Liver (tissue), 3 donors: ENCODE data around the gene ANKRD44.

ENCODE experiments used
- CTCF ChIP-seq: fragments of 150-350 bp; IDR thresholded peaks from 2 replicates; pipeline ENCODE4 v1.5.1; 2017; ENCODE audit warnings: improper control_type of control experiment, low read depth, low read length; ENCODE audit not compliant: missing input control
- EGR1 ChIP-seq, 2 donors: IDR thresholded peaks; 2 replicates each; pipeline ENCODE4 v1.6.1; 2016 to 2018; ENCODE audit warnings: antibody characterized with exemption in 2 of 2, low read depth in 2 of 2
- FOXA1 ChIP-seq: IDR thresholded peaks from 2 replicates; pipeline ENCODE4 v1.6.1; 2016; ENCODE audit warnings: antibody characterized with exemption
- GABPA ChIP-seq, 2 donors: IDR thresholded peaks in 1 of 2; conservative IDR thresholded peaks in 1 of 2; 2 replicates each; pipeline ENCODE4 v1.6.1; 2016; ENCODE audit warnings: antibody characterized with exemption in 2 of 2, mild to moderate bottlenecking in 1 of 2, moderate library complexity in 1 of 2
- HNF4A ChIP-seq, 2 donors: conservative IDR thresholded peaks; 2 replicates each; pipeline ENCODE4 v1.6.1; 2016; ENCODE audit warnings: antibody characterized with exemption in 2 of 2, mild to moderate bottlenecking in 2 of 2
- NR2F2 ChIP-seq: IDR thresholded peaks from 2 replicates; pipeline ENCODE4 v1.6.1; 2016; ENCODE audit warnings: antibody characterized with exemption
- RAD21 ChIP-seq, 2 donors: IDR thresholded peaks; 2 replicates each; pipeline ENCODE4 v1.6.1; 2016; ENCODE audit warnings: antibody characterized with exemption in 2 of 2, mild to moderate bottlenecking in 2 of 2
- REST ChIP-seq: IDR thresholded peaks from 2 replicates; pipeline ENCODE4 v1.6.1; 2016; ENCODE audit warnings: antibody characterized with exemption, mild to moderate bottlenecking
- SP1 ChIP-seq: IDR thresholded peaks from 2 replicates; pipeline ENCODE4 v1.6.1; 2018; ENCODE audit warnings: antibody characterized with exemption, mild to moderate bottlenecking
- YY1 ChIP-seq: IDR thresholded peaks from 2 replicates; pipeline ENCODE4 v1.6.1; 2016; ENCODE audit warnings: antibody characterized with exemption, mild to moderate bottlenecking
- TF ChIP-seq, protein P1 (sequence below): IDR thresholded peaks from 2 replicates; pipeline ENCODE4 v1.6.1; 2016; ENCODE audit warnings: antibody characterized with exemption
- TF ChIP-seq, protein P2 (sequence below): IDR thresholded peaks from 2 replicates; pipeline ENCODE4 v1.6.1; 2016; ENCODE audit warnings: antibody characterized with exemption
- TF ChIP-seq, protein P3 (sequence below): IDR thresholded peaks from 2 replicates; pipeline ENCODE4 v1.6.1; 2016; ENCODE audit warnings: antibody characterized with exemption
- donor health status: healthy.
- donor health status: healthy.

GRCh38 chr2:197200051-197200761 is 110.4 kb downstream of the ANKRD44 start:
- TF ChIP-seq CTCF (no peak), FOXA1 (no peak), GABPA (IDR thresholded peaks at IDR 0.05 in 1 of 2, conservative IDR thresholded peaks at IDR 0.05 in 1 of 2) (no peak), RAD21 (IDR thresholded peaks at IDR 0.05) (no peak), NR2F2 (no peak), REST (no peak), EGR1 (IDR thresholded peaks at IDR 0.05; ENCODE audit: low read depth in 2 of 2) (no peak), SP1 (no peak), HNF4A (conservative IDR thresholded peaks at IDR 0.05) (no peak), YY1 (no peak)
- TF ChIP-seq, protein P1, sequence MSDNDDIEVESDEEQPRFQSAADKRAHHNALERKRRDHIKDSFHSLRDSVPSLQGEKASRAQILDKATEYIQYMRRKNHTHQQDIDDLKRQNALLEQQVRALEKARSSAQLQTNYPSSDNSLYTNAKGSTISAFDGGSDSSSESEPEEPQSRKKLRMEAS, result no peak
- TF ChIP-seq, protein P2, sequence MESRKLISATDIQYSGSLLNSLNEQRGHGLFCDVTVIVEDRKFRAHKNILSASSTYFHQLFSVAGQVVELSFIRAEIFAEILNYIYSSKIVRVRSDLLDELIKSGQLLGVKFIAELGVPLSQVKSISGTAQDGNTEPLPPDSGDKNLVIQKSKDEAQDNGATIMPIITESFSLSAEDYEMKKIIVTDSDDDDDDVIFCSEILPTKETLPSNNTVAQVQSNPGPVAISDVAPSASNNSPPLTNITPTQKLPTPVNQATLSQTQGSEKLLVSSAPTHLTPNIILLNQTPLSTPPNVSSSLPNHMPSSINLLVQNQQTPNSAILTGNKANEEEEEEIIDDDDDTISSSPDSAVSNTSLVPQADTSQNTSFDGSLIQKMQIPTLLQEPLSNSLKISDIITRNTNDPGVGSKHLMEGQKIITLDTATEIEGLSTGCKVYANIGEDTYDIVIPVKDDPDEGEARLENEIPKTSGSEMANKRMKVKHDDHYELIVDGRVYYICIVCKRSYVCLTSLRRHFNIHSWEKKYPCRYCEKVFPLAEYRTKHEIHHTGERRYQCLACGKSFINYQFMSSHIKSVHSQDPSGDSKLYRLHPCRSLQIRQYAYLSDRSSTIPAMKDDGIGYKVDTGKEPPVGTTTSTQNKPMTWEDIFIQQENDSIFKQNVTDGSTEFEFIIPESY, result no peak
- TF ChIP-seq, protein P3, sequence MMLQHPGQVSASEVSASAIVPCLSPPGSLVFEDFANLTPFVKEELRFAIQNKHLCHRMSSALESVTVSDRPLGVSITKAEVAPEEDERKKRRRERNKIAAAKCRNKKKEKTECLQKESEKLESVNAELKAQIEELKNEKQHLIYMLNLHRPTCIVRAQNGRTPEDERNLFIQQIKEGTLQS, result no peak
